HG03575 (cell line): ENCODE results near the gene HNRNPAB.
"Not testable (repeated sequence)": the region's sequence is repeated elsewhere in the genome, so short reads cannot be mapped to it uniquely, and the experiment has no call there.

Source experiments
- ATAC-seq: cut with Tn5 transposase; IDR thresholded peaks from one replicate; pipeline ENCODE4 v1.9.1; 2021; ENCODE audit not compliant: unreplicated experiment, insufficient number of reproducible peaks, low FRiP score; ENCODE audit errors: extremely low read depth

The HNRNPAB gene

GRCh38 chr5:178253632-178254031 is 49.3 kb downstream of the HNRNPAB start:
- ATAC-seq, result not testable (repeated sequence)

GRCh38 chr5:178256746-178257145 is 52.4 kb downstream of the HNRNPAB start:
- ATAC-seq, result no peak

- no peak for ATAC-seq
These were observed 53.3 kb downstream of the HNRNPAB start for GRCh38 chr5:178257650-178258049.

- no peak for ATAC-seq
These were observed 55.5 kb downstream of the HNRNPAB start for GRCh38 chr5:178259623-178260536.
